Activated T-helper 2 cell treated with anti-CD3 and anti-CD28 coated beads, Interferon-gamma antibody, Interleukin-2, Interleukin-4, amounts not matched to agents 10 μg/mL and 5 μg/mL and 100 μg/mL, durations not matched to agents 14 hours and 24 hours and 36 hours (primary cell): ENCODE measurements around the gene TLX2. TPM values are rescaled to one million over a fixed set of nuclear protein-coding genes. Genes with fewer than 3 reads are reported as not detected.

Experiments used
- DNase-seq: peaks from one replicate; pipeline ENCODE4 v3.0.0; 2021; ENCODE audit warnings: low spot score
- H3K27ac Mint-ChIP-seq: one replicate; pipeline ENCODE4 v1.8.0; 2021; ENCODE audit warnings: mixed read lengths
- H3K27me3 Mint-ChIP-seq: one replicate; pipeline ENCODE4 v1.8.0; 2021; ENCODE audit warnings: low read depth, mixed read lengths
- H3K36me3 Mint-ChIP-seq: one replicate; pipeline ENCODE4 v1.8.0; 2021; ENCODE audit warnings: low read depth, mixed read lengths
- H3K4me1 Mint-ChIP-seq: one replicate; pipeline ENCODE4 v1.8.0; 2021; ENCODE audit warnings: low read depth, mixed read lengths
- H3K4me3 Mint-ChIP-seq: one replicate; pipeline ENCODE4 v1.8.0; 2021; ENCODE audit warnings: low read depth, mild to moderate bottlenecking, moderate library complexity, mixed read lengths
- H3K9me3 Mint-ChIP-seq: one replicate; pipeline ENCODE4 v1.8.0; 2021; ENCODE audit warnings: mixed read lengths
- intact Hi-C: fragments of 100-400 bp; cut with micrococcal nuclease; formaldehyde crosslinking; loops from one replicate; pipeline ENCODE4 v1.15.1; 2023
- total RNA-seq: library from RNA; stranded (reverse); gene quantifications from 2 replicates; pipeline ENCODE4 v1.2.3, GENCODE V29; 2022

TLX2 gene
- total RNA-seq, 1 donor from 2014 or later = 0.82 TPM

GRCh38 chr2:74534411-74534810 is 20.2 kb downstream of the TLX2 start:
- Mint-ChIP-seq H3K27ac (no peak overlapping the region), H3K4me3 (no peak overlapping the region), H3K4me1 (peaks cover 26% of the 10 kb centered on the region), H3K36me3 (peaks cover 20% of the 10 kb centered on the region), H3K27me3 (peaks cover 9% of the 10 kb centered on the region), H3K9me3 (no peaks in the 10 kb centered on the region)
- intact Hi-C loops = loop anchor here (5.0 kb wide), 1 partner anchor 37 kb away; the partner anchor contains the start of gene LBX2
- no peak for DNase-seq

GRCh38 chr2:74535440-74535965 is 21.3 kb downstream of the TLX2 start:
- peaks cover 25% of the 10 kb centered on the region for H3K4me1 Mint-ChIP-seq
- intact Hi-C loops = no loop called here
- peaks cover 20% of the 10 kb centered on the region for H3K36me3 Mint-ChIP-seq
- DNase-seq = no peak
- no peak overlapping the region for H3K4me3 Mint-ChIP-seq
- no peak overlapping the region for H3K27ac Mint-ChIP-seq
- peaks cover 9% of the 10 kb centered on the region for H3K27me3 Mint-ChIP-seq
- no peaks in the 10 kb centered on the region for H3K9me3 Mint-ChIP-seq

GRCh38 chr2:74536166-74536950 is 22.1 kb downstream of the TLX2 start:
- no peak overlapping the region for H3K27ac Mint-ChIP-seq
- no peak for DNase-seq
- no peak overlapping the region for H3K4me3 Mint-ChIP-seq
- no peaks in the 10 kb centered on the region for H3K9me3 Mint-ChIP-seq
- intact Hi-C loops = no loop called here
- peaks cover 9% of the 10 kb centered on the region for H3K27me3 Mint-ChIP-seq
- H3K4me1 Mint-ChIP-seq = peaks cover 17% of the 10 kb centered on the region
- peaks cover 13% of the 10 kb centered on the region for H3K36me3 Mint-ChIP-seq

GRCh38 chr2:74537140-74537539 is 22.9 kb downstream of the TLX2 start:
- no peak overlapping the region for H3K27ac Mint-ChIP-seq
- H3K27me3 Mint-ChIP-seq = peaks cover 9% of the 10 kb centered on the region
- peaks cover 7% of the 10 kb centered on the region for H3K36me3 Mint-ChIP-seq
- no peak for DNase-seq
- no peaks in the 10 kb centered on the region for H3K9me3 Mint-ChIP-seq
- peaks cover 10% of the 10 kb centered on the region for H3K4me1 Mint-ChIP-seq
- intact Hi-C loops = no loop called here
- no peak overlapping the region for H3K4me3 Mint-ChIP-seq

GRCh38 chr2:74538881-74539339 is 24.7 kb downstream of the TLX2 start:
- no peak overlapping the region for H3K27ac Mint-ChIP-seq
- H3K27me3 Mint-ChIP-seq = peaks cover 13% of the 10 kb centered on the region
- H3K4me1 Mint-ChIP-seq = peaks cover 8% of the 10 kb centered on the region
- no peaks in the 10 kb centered on the region for H3K9me3 Mint-ChIP-seq
- intact Hi-C loops = no loop called here
- no peaks in the 10 kb centered on the region for H3K36me3 Mint-ChIP-seq
- DNase-seq = no peak
- H3K4me3 Mint-ChIP-seq = no peak overlapping the region

GRCh38 chr2:74540291-74540690 is 26.0 kb downstream of the TLX2 start:
- Mint-ChIP-seq H3K4me1 (peaks cover 8% of the 10 kb centered on the region), H3K27ac (no peak overlapping the region), H3K9me3 (no peaks in the 10 kb centered on the region), H3K27me3 (peaks cover 19% of the 10 kb centered on the region), H3K36me3 (no peaks in the 10 kb centered on the region), H3K4me3 (no peak overlapping the region)
- intact Hi-C loops = no loop called here
- no peak for DNase-seq

GRCh38 chr2:74542978-74543377 is 28.7 kb downstream of the TLX2 start:
- Mint-ChIP-seq H3K4me3 (no peak overlapping the region), H3K36me3 (no peaks in the 10 kb centered on the region), H3K27ac (no peak overlapping the region), H3K27me3 (peaks cover 30% of the 10 kb centered on the region), H3K9me3 (no peaks in the 10 kb centered on the region), H3K4me1 (peaks cover 18% of the 10 kb centered on the region)
- no peak for DNase-seq
- intact Hi-C loops = no loop called here

- intact Hi-C loops = no loop called here
- no peak for DNase-seq
Observed at GRCh38 chr2:74544634-74545033, 30.4 kb downstream of the TLX2 start.

GRCh38 chr2:74546004-74546403 is 31.8 kb downstream of the TLX2 start:
- Mint-ChIP-seq H3K27me3 (peaks cover 33% of the 10 kb centered on the region), H3K4me3 (no peak overlapping the region), H3K4me1 (peaks cover 28% of the 10 kb centered on the region), H3K9me3 (no peaks in the 10 kb centered on the region), H3K27ac (no peak overlapping the region), H3K36me3 (no peaks in the 10 kb centered on the region)
- no peak for DNase-seq
- intact Hi-C loops = no loop called here

More at GRCh38 chr2:74544634-74545033, 30.4 kb downstream of the TLX2 start:
- Mint-ChIP-seq H3K4me1 (peaks cover 21% of the 10 kb centered on the region), H3K4me3 (no peak overlapping the region), H3K36me3 (no peaks in the 10 kb centered on the region), H3K27me3 (peaks cover 33% of the 10 kb centered on the region), H3K27ac (no peak overlapping the region), H3K9me3 (no peaks in the 10 kb centered on the region)

- Mint-ChIP-seq H3K27ac (peak overlapping the region; percentile 58), H3K9me3 (no peaks in the 10 kb centered on the region), H3K36me3 (no peaks in the 10 kb centered on the region), H3K27me3 (peaks cover 29% of the 10 kb centered on the region), H3K4me3 (peak overlapping the region; percentile 81), H3K4me1 (peaks cover 37% of the 10 kb centered on the region)
- intact Hi-C loops = loop anchor here (2.0 kb wide), 1 partner anchor 18 kb away; no protein-coding TSS in a partner anchor
- DNase-seq = no peak
Observed at GRCh38 chr2:74548285-74548899, 34.1 kb downstream of the TLX2 start.

GRCh38 chr2:74548900-74549826 is 34.9 kb downstream of the TLX2 start:
- peak; percentile 31 for DNase-seq
- Mint-ChIP-seq H3K27me3 (peaks cover 29% of the 10 kb centered on the region), H3K36me3 (no peaks in the 10 kb centered on the region), H3K4me3 (peak overlapping the region; percentile 79), H3K27ac (peak overlapping the region; percentile 33), H3K9me3 (no peaks in the 10 kb centered on the region), H3K4me1 (peaks cover 41% of the 10 kb centered on the region)
- intact Hi-C loops = loop anchor here (2.0 kb wide), 1 partner anchor 18 kb away; no protein-coding TSS in a partner anchor

- Mint-ChIP-seq H3K27me3 (peaks cover 23% of the 10 kb centered on the region), H3K9me3 (no peaks in the 10 kb centered on the region), H3K36me3 (peaks cover 6% of the 10 kb centered on the region), H3K4me3 (peak overlapping the region; percentile 79), H3K4me1 (peaks cover 41% of the 10 kb centered on the region), H3K27ac (no peak overlapping the region)
- no peak for DNase-seq
- intact Hi-C loops = no loop called here
Observed at GRCh38 chr2:74550231-74550630, 36.0 kb downstream of the TLX2 start.
